Chondrocyte (in vitro differentiated cells): Measurements from ENCODE around the gene ANO4. TPM values are rescaled to one million over a fixed set of nuclear protein-coding genes. Genes with fewer than 3 reads are reported as not detected.

Experiments used
- DNase-seq: peaks from one replicate; pipeline ENCODE4 v3.0.0; 2021; ENCODE audit warnings: mixed read lengths, low spot score
- H3K27ac Mint-ChIP-seq: one replicate; pipeline ENCODE4 v1.8.0; 2021; ENCODE audit warnings: mild to moderate bottlenecking, moderate library complexity, mixed read lengths; ENCODE audit not compliant: unreplicated experiment
- H3K27me3 Mint-ChIP-seq: 2 replicates; pipeline ENCODE4 v1.8.0; 2021; ENCODE audit warnings: low read depth, mixed read lengths
- H3K36me3 Mint-ChIP-seq: 2 replicates; pipeline ENCODE4 v1.8.0; 2021; ENCODE audit warnings: low read depth, mixed read lengths
- H3K4me1 Mint-ChIP-seq: 2 replicates; pipeline ENCODE4 v1.8.0; 2021; ENCODE audit warnings: low read depth, mild to moderate bottlenecking, mixed read lengths
- H3K4me3 Mint-ChIP-seq: one replicate; pipeline ENCODE4 v1.8.0; 2021; ENCODE audit warnings: mild to moderate bottlenecking, moderate library complexity, mixed read lengths; ENCODE audit not compliant: unreplicated experiment
- H3K9me3 Mint-ChIP-seq: 2 replicates; pipeline ENCODE4 v1.8.0; 2021; ENCODE audit warnings: low read depth, mixed read lengths
- total RNA-seq: library from RNA; stranded (reverse); gene quantifications from 3 replicates; pipeline ENCODE4 v1.2.1, GENCODE V29; 2021
- TF ChIP-seq, protein P1 (sequence below): fragments of 200-600 bp; sonication (generic); IDR thresholded peaks from 2 replicates; pipeline ENCODE4 v1.5.0; 2021; ENCODE audit warnings: antibody characterized with exemption, mild to moderate bottlenecking, moderate library complexity

The ANO4 gene
- total RNA-seq, 1 donor from 2014 or later = 9.2 TPM

GRCh38 chr12:101040936-101041335 is 246.4 kb downstream of the ANO4 start:
- Mint-ChIP-seq H3K4me3 (no peak overlapping the region), H3K4me1 (peaks cover 11% of the 10 kb centered on the region), H3K27me3 (no peaks in the 10 kb centered on the region), H3K9me3 (peaks cover 5% of the 10 kb centered on the region), H3K36me3 (no peaks in the 10 kb centered on the region), H3K27ac (no peak overlapping the region)
- TF ChIP-seq, protein P1, sequence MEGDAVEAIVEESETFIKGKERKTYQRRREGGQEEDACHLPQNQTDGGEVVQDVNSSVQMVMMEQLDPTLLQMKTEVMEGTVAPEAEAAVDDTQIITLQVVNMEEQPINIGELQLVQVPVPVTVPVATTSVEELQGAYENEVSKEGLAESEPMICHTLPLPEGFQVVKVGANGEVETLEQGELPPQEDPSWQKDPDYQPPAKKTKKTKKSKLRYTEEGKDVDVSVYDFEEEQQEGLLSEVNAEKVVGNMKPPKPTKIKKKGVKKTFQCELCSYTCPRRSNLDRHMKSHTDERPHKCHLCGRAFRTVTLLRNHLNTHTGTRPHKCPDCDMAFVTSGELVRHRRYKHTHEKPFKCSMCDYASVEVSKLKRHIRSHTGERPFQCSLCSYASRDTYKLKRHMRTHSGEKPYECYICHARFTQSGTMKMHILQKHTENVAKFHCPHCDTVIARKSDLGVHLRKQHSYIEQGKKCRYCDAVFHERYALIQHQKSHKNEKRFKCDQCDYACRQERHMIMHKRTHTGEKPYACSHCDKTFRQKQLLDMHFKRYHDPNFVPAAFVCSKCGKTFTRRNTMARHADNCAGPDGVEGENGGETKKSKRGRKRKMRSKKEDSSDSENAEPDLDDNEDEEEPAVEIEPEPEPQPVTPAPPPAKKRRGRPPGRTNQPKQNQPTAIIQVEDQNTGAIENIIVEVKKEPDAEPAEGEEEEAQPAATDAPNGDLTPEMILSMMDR = no peak
- no peak for DNase-seq

- Mint-ChIP-seq H3K27ac (no peak overlapping the region), H3K27me3 (no peaks in the 10 kb centered on the region), H3K4me1 (peaks cover 11% of the 10 kb centered on the region), H3K36me3 (no peaks in the 10 kb centered on the region), H3K9me3 (no peaks in the 10 kb centered on the region), H3K4me3 (no peak overlapping the region)
- DNase-seq = no peak
- TF ChIP-seq, protein P1 = no peak
Measured at GRCh38 chr12:101042211-101042610, 247.6 kb downstream of the ANO4 start.

DNA sequence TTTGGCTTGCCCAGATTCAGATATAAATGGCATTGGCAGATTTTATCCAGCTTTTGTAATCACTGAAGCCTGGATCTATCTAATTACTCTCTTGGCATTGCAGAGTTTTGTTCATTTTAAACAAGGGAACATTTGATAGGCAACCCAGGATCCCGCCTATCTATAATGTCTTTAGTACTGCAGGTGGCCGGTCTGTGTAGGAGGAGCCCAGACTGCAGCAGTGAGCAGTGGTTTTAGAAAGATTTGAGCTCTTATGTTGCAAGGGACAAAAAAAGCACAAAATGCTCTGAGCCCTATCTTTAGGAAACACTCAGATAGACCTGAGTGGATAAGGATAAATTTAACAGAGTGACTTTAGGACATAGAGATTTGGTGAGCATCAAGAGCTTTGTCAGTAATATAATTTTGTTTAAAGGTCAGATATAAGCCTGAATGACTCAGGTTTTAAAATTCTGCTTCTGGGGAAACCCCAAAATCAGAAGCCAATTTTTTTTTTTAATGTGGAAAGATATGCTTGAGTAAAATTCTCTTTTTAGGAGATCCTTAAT is 250.0 kb downstream of the ANO4 start:
- Mint-ChIP-seq H3K27me3 (no peaks in the 10 kb centered on the region), H3K4me3 (no peak overlapping the region), H3K36me3 (no peaks in the 10 kb centered on the region), H3K9me3 (no peaks in the 10 kb centered on the region), H3K27ac (no peak overlapping the region), H3K4me1 (peaks cover 11% of the 10 kb centered on the region)
- DNase-seq = no peak
- TF ChIP-seq, protein P1 = no peak

DNA sequence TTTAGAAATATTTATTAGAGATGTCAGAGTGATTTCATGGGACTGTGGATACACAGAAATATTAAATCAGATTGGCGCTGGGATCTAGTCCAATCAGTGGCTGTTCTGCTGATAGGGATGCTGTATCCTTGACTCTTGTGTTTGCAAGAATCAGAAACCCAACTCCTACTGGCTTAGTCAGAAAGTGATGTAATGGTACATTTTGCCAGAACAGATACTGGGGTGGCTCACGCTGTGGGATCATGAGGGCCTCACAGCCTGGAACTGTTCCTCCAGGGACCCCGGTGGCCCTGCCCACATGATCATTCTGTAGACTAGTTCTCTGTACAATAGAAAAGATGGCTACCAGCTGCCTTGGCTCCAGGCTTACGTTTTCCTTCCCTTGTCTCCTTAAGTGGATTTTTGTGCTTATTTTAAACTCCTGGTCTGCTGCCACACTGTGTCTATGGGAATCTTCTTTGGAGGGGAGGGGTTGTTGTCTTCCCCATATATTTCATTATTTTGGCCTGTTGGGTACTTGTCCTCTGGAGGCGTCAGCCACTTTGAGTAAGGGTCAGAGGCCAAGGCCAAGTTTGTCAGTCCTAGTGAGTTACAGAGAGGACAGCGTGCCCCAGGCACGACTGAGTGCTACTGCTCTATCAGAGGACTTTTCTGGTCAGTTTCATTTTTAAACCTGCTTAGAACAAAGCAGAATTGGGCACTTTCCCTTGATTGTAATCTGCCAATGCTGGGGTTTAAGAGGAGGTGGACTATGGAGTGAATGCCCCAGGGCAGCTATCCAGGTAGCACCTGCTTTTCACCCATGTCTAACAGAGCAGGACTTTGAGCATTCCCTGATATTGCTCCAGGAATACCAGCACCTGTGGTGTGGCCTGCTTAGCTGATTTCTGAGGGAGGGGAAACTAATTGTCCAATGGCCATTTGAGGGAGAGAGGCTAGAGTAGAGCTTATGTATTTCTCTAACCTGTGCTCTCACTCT is 251.2 kb downstream of the ANO4 start:
- Mint-ChIP-seq H3K4me1 (peaks cover 20% of the 10 kb centered on the region), H3K36me3 (no peaks in the 10 kb centered on the region), H3K9me3 (no peaks in the 10 kb centered on the region), H3K27me3 (no peaks in the 10 kb centered on the region), H3K4me3 (no peak overlapping the region), H3K27ac (no peak overlapping the region)
- TF ChIP-seq, protein P1 = no peak
- no peak for DNase-seq

GRCh38 chr12:101047652-101048051 is 253.1 kb downstream of the ANO4 start:
- peaks cover 38% of the 10 kb centered on the region for H3K4me1 Mint-ChIP-seq
- TF ChIP-seq, protein P1 = no peak
- H3K4me3 Mint-ChIP-seq = no peak overlapping the region
- H3K9me3 Mint-ChIP-seq = no peaks in the 10 kb centered on the region
- H3K27me3 Mint-ChIP-seq = no peaks in the 10 kb centered on the region
- no peaks in the 10 kb centered on the region for H3K36me3 Mint-ChIP-seq
- DNase-seq = no peak
- no peak overlapping the region for H3K27ac Mint-ChIP-seq
